H9 (cell line): ENCODE data around the gene RASGRP3. TPM values are rescaled to one million over a fixed set of nuclear protein-coding genes. Genes with fewer than 3 reads are reported as not detected.
A peak's percentile ranks its signal among the peaks of the same experiment; 100 is the strongest.

ENCODE experiments used
- DNase-seq: peaks from one replicate; pipeline ENCODE4 v3.0.0-alpha.2; 2017
- H2AFZ ChIP-seq: one replicate; pipeline ENCODE4 v1.6.1; 2013; ENCODE audit warnings: mild to moderate bottlenecking, low read length, control low read depth, moderate library complexity
- H2AK5ac ChIP-seq: 2 replicates; pipeline ENCODE4 v1.6.1; 2013; ENCODE audit warnings: low read length, control low read depth, mixed read lengths; ENCODE audit not compliant: insufficient read length
- H2BK120ac ChIP-seq: one replicate; pipeline ENCODE4 v1.6.1; 2013; ENCODE audit warnings: low read depth, mild to moderate bottlenecking, low read length, control low read depth, inconsistent platforms; ENCODE audit not compliant: poor library complexity, severe bottlenecking
- H2BK12ac ChIP-seq: 2 replicates; pipeline ENCODE4 v1.6.1; 2013; ENCODE audit warnings: low read length, control low read depth, mixed read lengths, low read depth; ENCODE audit not compliant: insufficient read length
- H2BK15ac ChIP-seq: 2 replicates; pipeline ENCODE4 v1.6.1; 2013; ENCODE audit warnings: low read depth, low read length, control low read depth
- H2BK20ac ChIP-seq: one replicate; pipeline ENCODE4 v1.6.1; 2013; ENCODE audit warnings: low read depth, mild to moderate bottlenecking, low read length, control low read depth, inconsistent platforms; ENCODE audit not compliant: poor library complexity, severe bottlenecking
- H2BK5ac ChIP-seq: 2 replicates; pipeline ENCODE4 v1.6.1; 2013; ENCODE audit warnings: low read length, control low read depth, mixed read lengths; ENCODE audit not compliant: insufficient read length
- H3K14ac ChIP-seq: 2 replicates; pipeline ENCODE4 v1.6.1; 2013; ENCODE audit warnings: low read length, control low read depth; ENCODE audit not compliant: insufficient read depth
- H3K18ac ChIP-seq: 2 replicates; pipeline ENCODE4 v1.6.1; 2013; ENCODE audit warnings: low read depth, mild to moderate bottlenecking, mixed read lengths, low read length, control low read depth; ENCODE audit not compliant: insufficient read length
- H3K23ac ChIP-seq: 2 replicates; pipeline ENCODE4 v1.6.1; 2013; ENCODE audit warnings: low read length, control low read depth, mixed read lengths, low read depth; ENCODE audit not compliant: insufficient read length
- H3K23me2 ChIP-seq: 2 replicates; pipeline ENCODE4 v1.6.1; 2013; ENCODE audit warnings: low read depth, mild to moderate bottlenecking, mixed read lengths, low read length, control low read depth; ENCODE audit not compliant: insufficient read length, poor library complexity, severe bottlenecking
- H3K27ac ChIP-seq: 2 replicates; pipeline ENCODE4 v1.5.1; 2013; ENCODE audit warnings: low read length, control low read depth, mixed read lengths, low read depth; ENCODE audit not compliant: insufficient read length
- H3K27me3 ChIP-seq: 2 replicates; pipeline ENCODE4 v1.6.1; 2013; ENCODE audit warnings: low read length, control low read depth, inconsistent platforms; ENCODE audit not compliant: insufficient read depth
- H3K4ac ChIP-seq: 2 replicates; pipeline ENCODE4 v1.6.1; 2013; ENCODE audit warnings: low read depth, mild to moderate bottlenecking, control low read depth, inconsistent platforms, low read length, moderate library complexity
- H3K4me1 ChIP-seq: 2 replicates; pipeline ENCODE4 v1.6.1; 2013; ENCODE audit warnings: low read length, control low read depth, inconsistent platforms; ENCODE audit not compliant: insufficient read depth
- H3K4me2 ChIP-seq: 2 replicates; pipeline ENCODE4 v1.6.1; 2013; ENCODE audit warnings: low read length, control low read depth, mixed read lengths; ENCODE audit not compliant: insufficient read length, insufficient read depth
- H3K56ac ChIP-seq: 2 replicates; pipeline ENCODE4 v1.6.1; 2013; ENCODE audit warnings: low read depth, mild to moderate bottlenecking, mixed read lengths, low read length, control low read depth; ENCODE audit not compliant: insufficient read length
- H3K79me1 ChIP-seq: 2 replicates; pipeline ENCODE4 v1.6.1; 2013; ENCODE audit warnings: low read depth, mild to moderate bottlenecking, moderate library complexity, low read length, control low read depth, inconsistent platforms; ENCODE audit not compliant: insufficient read depth, poor library complexity, severe bottlenecking
- H3K79me2 ChIP-seq: 2 replicates; pipeline ENCODE4 v1.6.1; 2013; ENCODE audit warnings: low read length, control low read depth, inconsistent platforms; ENCODE audit not compliant: insufficient read depth
- H3K9ac ChIP-seq: 2 replicates; pipeline ENCODE4 v1.6.1; 2013; ENCODE audit warnings: low read length, control low read depth, mixed read lengths; ENCODE audit not compliant: insufficient read length; ENCODE audit errors: extremely low read depth
- H3K9me3 ChIP-seq: one replicate; pipeline ENCODE4 v1.6.1; 2013; ENCODE audit warnings: low read depth, low read length, inconsistent platforms; ENCODE audit not compliant: control insufficient read depth
- H3T11ph ChIP-seq: one replicate; pipeline ENCODE4 v1.6.1; 2013; ENCODE audit warnings: mild to moderate bottlenecking, low read length, control low read depth, inconsistent platforms
- H4K20me1 ChIP-seq: one replicate; pipeline ENCODE4 v1.6.1; 2013; ENCODE audit not compliant: control insufficient read depth, insufficient read length, insufficient read depth
- H4K5ac ChIP-seq: 2 replicates; pipeline ENCODE4 v1.6.1; 2013; ENCODE audit warnings: low read depth, mild to moderate bottlenecking, mixed read lengths, low read length, control low read depth; ENCODE audit not compliant: insufficient read length
- H4K8ac ChIP-seq: replicated peaks from 2 replicates; pipeline ENCODE4 v1.6.1; 2013; ENCODE audit warnings: low read length, control low read depth, mixed read lengths, low read depth; ENCODE audit not compliant: insufficient read length
- H4K91ac ChIP-seq: 2 replicates; pipeline ENCODE4 v1.6.1; 2013; ENCODE audit warnings: low read depth, mild to moderate bottlenecking, moderate library complexity, mixed read lengths, low read length, control low read depth; ENCODE audit not compliant: insufficient read length
- H3K27ac Mint-ChIP-seq, 3 experiments: 2 replicates in 2 of 3; 3 replicates in 1 of 3; pipeline ENCODE4 v1.8.0; 2020 to 2021; ENCODE audit warnings: mixed read lengths in 3 of 3, mild to moderate bottlenecking in 1 of 3, moderate library complexity in 1 of 3
- H3K27me3 Mint-ChIP-seq: 2 replicates; pipeline ENCODE4 v1.8.0; 2021; ENCODE audit warnings: low read depth, mild to moderate bottlenecking, moderate library complexity, mixed read lengths
- H3K36me3 Mint-ChIP-seq, 3 experiments: 2 replicates in 2 of 3; 3 replicates in 1 of 3; pipeline ENCODE4 v1.8.0; 2020 to 2021; ENCODE audit warnings: low read depth in 3 of 3, mixed read lengths in 3 of 3; ENCODE audit not compliant: insufficient read depth in 1 of 3
- H3K4me1 Mint-ChIP-seq, 2 experiments: 2 replicates each; pipeline ENCODE4 v1.8.0; 2020; ENCODE audit warnings: mixed read lengths in 2 of 2
- H3K4me3 Mint-ChIP-seq, 2 experiments: 2 replicates in 1 of 2; 3 replicates in 1 of 2; pipeline ENCODE4 v1.8.0; 2020 to 2021; ENCODE audit warnings: mild to moderate bottlenecking in 2 of 2, mixed read lengths in 2 of 2, moderate library complexity in 1 of 2
- H3K9me3 Mint-ChIP-seq, 2 experiments: 2 replicates in 1 of 2; 3 replicates in 1 of 2; pipeline ENCODE4 v1.8.0; 2020; ENCODE audit warnings: mild to moderate bottlenecking in 2 of 2, mixed read lengths in 2 of 2, moderate library complexity in 1 of 2
- CTCF ChIP-seq: fragments of 200-600 bp; sonication (generic); conservative IDR thresholded peaks from 3 replicates; pipeline ENCODE4 v1.8.0; 2021; ENCODE audit warnings: antibody characterized with exemption, mild to moderate bottlenecking
- WGBS: extraction: QIAGEN DNeasy Blood & Tissue Kit; methylation state at CpG from one replicate; pipeline ENCODE4 v1.1.7; 2013; ENCODE audit warnings: missing lambda C conversion rate, low lambda C conversion rate, mixed read lengths; ENCODE audit not compliant: insufficient read length; ENCODE audit errors: extremely low coverage; 5-methylcytosine and 5-hydroxymethylcytosine counted together
- total RNA-seq: library from RNA; stranded (reverse); gene quantifications from 2 replicates; pipeline ENCODE4 v1.2.1, GENCODE V29; 2021

Gene RASGRP3
- total RNA-seq, 1 experiment from 2014 or later = not detected

DNA sequence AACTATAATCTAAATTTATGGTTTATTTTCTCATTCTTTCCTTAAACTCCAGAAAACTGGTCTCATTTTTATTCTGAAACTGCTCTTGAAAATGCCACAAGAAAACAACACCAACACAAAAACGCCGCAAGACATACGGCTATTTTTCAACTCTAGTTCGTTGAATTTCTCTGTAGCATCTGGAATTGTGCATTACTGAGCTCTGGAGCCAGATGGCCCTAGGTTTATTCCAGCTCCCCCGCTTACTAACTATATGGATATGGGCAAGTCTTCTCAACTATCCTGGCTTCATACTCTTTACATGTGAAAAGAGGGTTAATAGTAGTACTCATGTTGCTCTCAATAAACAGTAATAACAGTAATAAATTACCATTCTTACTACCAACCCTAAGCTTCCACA lies 102.8 kb downstream of the RASGRP3 start:
- H3K56ac ChIP-seq = no peak overlapping the region
- no peaks in the 10 kb centered on the region for H3K27me3 ChIP-seq
- no peak overlapping the region for H3K4me2 ChIP-seq
- peaks cover 41 to 46% of the 10 kb centered on the region in 2 experiments for H3K4me1 Mint-ChIP-seq
- H3K4me3 Mint-ChIP-seq = no peak overlapping the region
- no peak overlapping the region for H4K91ac ChIP-seq
- H3K23me2 ChIP-seq = no peaks in the 10 kb centered on the region
- H3K79me2 ChIP-seq = no peaks in the 10 kb centered on the region
- 0 out of 7 replicates have a peak overlapping the region, but pooled peaks of 1 of the 3 experiments have one; percentile 26 for H3K27ac Mint-ChIP-seq
- no peak for DNase-seq
- H2BK5ac ChIP-seq = no peak overlapping the region
- no peak overlapping the region for H2BK120ac ChIP-seq
- no peaks in the 10 kb centered on the region for H4K20me1 ChIP-seq
- no peak overlapping the region for H3K27ac ChIP-seq
- no peak overlapping the region for H2AFZ ChIP-seq
- H4K8ac ChIP-seq = no peak overlapping the region
- no peak overlapping the region for H3K14ac ChIP-seq
- no peak overlapping the region for H3T11ph ChIP-seq
- no peak overlapping the region for H3K18ac ChIP-seq
- H3K9me3 Mint-ChIP-seq = no peaks in the 10 kb centered on the region
- H3K23ac ChIP-seq = no peak overlapping the region
- no peaks in the 10 kb centered on the region for H3K27me3 Mint-ChIP-seq
- H3K9ac ChIP-seq = no peak overlapping the region
- H2BK12ac ChIP-seq = no peak overlapping the region
- no peak overlapping the region for H2BK15ac ChIP-seq
- no peak for TF ChIP-seq CTCF
- no peak overlapping the region for H3K4ac ChIP-seq
- H4K5ac ChIP-seq = no peak overlapping the region
- no peak overlapping the region for H2BK20ac ChIP-seq
- H3K4me1 ChIP-seq = peaks cover 2% of the 10 kb centered on the region; the same call in 1 of the 2 replicates
- H2AK5ac ChIP-seq = no peak overlapping the region
- H3K79me1 ChIP-seq = peaks cover 3% of the 10 kb centered on the region
- no peaks in the 10 kb centered on the region for H3K9me3 ChIP-seq
- H3K36me3 Mint-ChIP-seq = peaks cover 0 to 8% (median under 1%) of the 10 kb centered on the region in 3 experiments; a peak in 2 of 7 replicates
- WGBS = no CpG with 5 or more reads among the region's 5 CpGs
